ENCODE results near the gene HBEGF.

GRCh38 chr5:140363631-140364471, 17.4 kb upstream of the HBEGF start:
- TF ChIP-seq, protein P1, sequence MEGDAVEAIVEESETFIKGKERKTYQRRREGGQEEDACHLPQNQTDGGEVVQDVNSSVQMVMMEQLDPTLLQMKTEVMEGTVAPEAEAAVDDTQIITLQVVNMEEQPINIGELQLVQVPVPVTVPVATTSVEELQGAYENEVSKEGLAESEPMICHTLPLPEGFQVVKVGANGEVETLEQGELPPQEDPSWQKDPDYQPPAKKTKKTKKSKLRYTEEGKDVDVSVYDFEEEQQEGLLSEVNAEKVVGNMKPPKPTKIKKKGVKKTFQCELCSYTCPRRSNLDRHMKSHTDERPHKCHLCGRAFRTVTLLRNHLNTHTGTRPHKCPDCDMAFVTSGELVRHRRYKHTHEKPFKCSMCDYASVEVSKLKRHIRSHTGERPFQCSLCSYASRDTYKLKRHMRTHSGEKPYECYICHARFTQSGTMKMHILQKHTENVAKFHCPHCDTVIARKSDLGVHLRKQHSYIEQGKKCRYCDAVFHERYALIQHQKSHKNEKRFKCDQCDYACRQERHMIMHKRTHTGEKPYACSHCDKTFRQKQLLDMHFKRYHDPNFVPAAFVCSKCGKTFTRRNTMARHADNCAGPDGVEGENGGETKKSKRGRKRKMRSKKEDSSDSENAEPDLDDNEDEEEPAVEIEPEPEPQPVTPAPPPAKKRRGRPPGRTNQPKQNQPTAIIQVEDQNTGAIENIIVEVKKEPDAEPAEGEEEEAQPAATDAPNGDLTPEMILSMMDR (IDR thresholded peaks at IDR 0.05 in 8 of 11, conservative IDR thresholded peaks at IDR 0.05 in 3 of 11): no peak
- TF ChIP-seq POLR2A (IDR thresholded peaks at IDR 0.05): no peak
